Caco-2 (cell line): Measurements from ENCODE around the gene TEX30. TPM values are rescaled to one million over a fixed set of nuclear protein-coding genes. Genes with fewer than 3 reads are reported as not detected.

Experiments used
- BruUV-seq: library from RNA; stranded (reverse); fragments of 400-500 nt; replicated peaks from 2 replicates; lab custom pipeline; 2021; lab: Mats Ljungman, UMichigan
- CTCF ChIA-PET: fragments of 300-600 bp; sonication (Branson Sonifier 250); formaldehyde crosslinking; loops from one replicate; lab custom pipeline; 2022; ENCODE audit warnings: antibody characterized with exemption; lab: Charles Lee
- POLR2A ChIA-PET: fragments of 300-600 bp; sonication (Branson Sonifier 250); formaldehyde crosslinking; loops from one replicate; lab custom pipeline; 2022; ENCODE audit warnings: antibody characterized with exemption; lab: Charles Lee
- DNase-seq, 2 experiments: peaks; one replicate each; pipeline versions ENCODE4 v3.0.0 to v3.0.0-alpha.2; 2020 to 2022
- H3K27me3 ChIP-seq: replicated peaks from 2 replicates; pipeline ENCODE4 v1.6.0; 2011; ENCODE audit warnings: low read length; ENCODE audit not compliant: control insufficient read depth, insufficient read depth
- H3K36me3 ChIP-seq: 2 replicates; pipeline ENCODE4 v1.5.1; 2011; ENCODE audit warnings: low read length; ENCODE audit not compliant: control insufficient read depth, insufficient read depth
- H3K4me1 ChIP-seq: fragments of 250-450 bp; sonication (Bioruptor Pico); 2 replicates; pipeline ENCODE4 v1.5.1; 2020; ENCODE audit warnings: mild to moderate bottlenecking
- H3K4me3 ChIP-seq: 2 replicates; pipeline ENCODE4 v1.5.1; 2011; ENCODE audit warnings: low read depth, mild to moderate bottlenecking, control low read depth, low read length
- H3K9me3 ChIP-seq: fragments of 250-450 bp; sonication (Bioruptor Pico); 2 replicates; pipeline ENCODE4 v1.5.1; 2020; ENCODE audit warnings: mild to moderate bottlenecking, moderate library complexity
- H3K27ac Mint-ChIP-seq: one replicate; pipeline ENCODE4 v1.8.0; 2022; ENCODE audit warnings: mixed read lengths; ENCODE audit not compliant: unreplicated experiment
- H3K27me3 Mint-ChIP-seq: one replicate; pipeline ENCODE4 v1.8.0; 2022; ENCODE audit warnings: mixed read lengths; ENCODE audit not compliant: insufficient read depth, unreplicated experiment
- H3K36me3 Mint-ChIP-seq: one replicate; pipeline ENCODE4 v1.8.0; 2022; ENCODE audit warnings: mild to moderate bottlenecking, mixed read lengths; ENCODE audit not compliant: insufficient read depth, unreplicated experiment
- H3K4me1 Mint-ChIP-seq: one replicate; pipeline ENCODE4 v1.8.0; 2022; ENCODE audit warnings: low read depth, mixed read lengths; ENCODE audit not compliant: unreplicated experiment
- H3K4me3 Mint-ChIP-seq: one replicate; pipeline ENCODE4 v1.8.0; 2022; ENCODE audit warnings: mild to moderate bottlenecking, moderate library complexity, mixed read lengths; ENCODE audit not compliant: unreplicated experiment
- H3K9me3 Mint-ChIP-seq: one replicate; pipeline ENCODE4 v1.8.0; 2022; ENCODE audit warnings: mixed read lengths; ENCODE audit not compliant: unreplicated experiment
- intact Hi-C: fragments of 100-400 bp; cut with micrococcal nuclease; formaldehyde crosslinking; loops from one replicate; pipeline ENCODE4 v1.10.0; 2022; ENCODE audit not compliant: unreplicated experiment
- total RNA-seq: library from RNA; stranded (reverse); gene quantifications from 2 replicates; pipeline ENCODE4 v1.2.3, GENCODE V29; 2022
- TF ChIP-seq, protein P1 (sequence below), 2 experiments: fragments of 200-600 bp in 1 of 2; IDR thresholded peaks; 1 replicate in 1 of 2; 2 replicates in 1 of 2; pipeline versions ENCODE4 v1.5.1 to v1.8.0; 2011 to 2022; ENCODE audit warnings: antibody characterized with exemption in 1 of 2, control low read depth in 1 of 2, inconsistent platforms in 1 of 2, low read depth in 1 of 2, low read length in 1 of 2, mild to moderate bottlenecking in 1 of 2, moderate library complexity in 1 of 2; ENCODE audit not compliant: insufficient read depth in 1 of 2, severe bottlenecking in 1 of 2, unreplicated experiment in 1 of 2

Gene TEX30
- total RNA-seq, 1 experiment from 2014 or later = 30.4 TPM

DNA sequence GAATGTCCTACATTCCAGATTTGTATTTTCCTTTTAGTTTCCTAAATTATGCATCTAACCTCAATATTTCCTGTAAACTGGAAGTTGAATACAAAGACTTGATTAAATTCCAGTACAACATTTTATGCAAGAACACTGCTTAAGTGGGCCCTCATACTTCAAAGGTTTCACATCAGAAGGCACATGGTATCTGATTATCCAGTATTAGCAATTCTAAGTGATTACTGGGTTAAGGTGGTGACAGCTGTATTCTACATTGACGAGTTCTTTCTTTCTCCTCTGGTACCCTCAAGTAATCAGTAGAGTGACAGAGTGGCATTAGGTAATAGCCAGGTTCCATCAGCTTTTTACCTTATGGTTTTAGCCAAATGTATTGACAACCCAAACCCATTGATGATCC is 43.7 kb upstream of the TEX30 start:
- no peaks in the 10 kb centered on the region for H3K27me3 ChIP-seq

DNA sequence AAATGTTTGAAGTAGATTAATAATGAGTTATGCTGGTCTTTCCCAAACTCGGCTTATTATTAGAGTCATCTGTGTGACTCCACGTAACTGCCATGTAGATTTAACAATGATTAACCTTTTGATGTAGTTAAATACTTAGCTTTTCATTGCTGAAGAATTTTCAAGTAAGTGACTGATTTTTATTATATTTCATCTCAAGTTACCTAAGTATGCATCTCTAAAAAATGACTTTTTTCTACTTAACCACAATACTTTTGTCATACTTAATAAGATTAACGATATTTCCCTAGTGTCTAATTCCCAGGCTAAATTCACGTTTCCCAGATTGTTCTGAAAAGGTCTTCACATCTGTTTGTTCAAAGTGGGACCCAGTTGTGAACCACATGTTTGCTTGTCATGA is 43.1 kb upstream of the TEX30 start:
- H3K9me3 ChIP-seq = no peaks in the 10 kb centered on the region
- no peaks in the 10 kb centered on the region for H3K27me3 ChIP-seq
- H3K4me1 Mint-ChIP-seq = peaks cover 16% of the 10 kb centered on the region
- H3K27me3 Mint-ChIP-seq = no peaks in the 10 kb centered on the region
- no TSS peak for BruUV-seq
- no peak overlapping the region for H3K4me3 ChIP-seq
- TF ChIP-seq, protein P1, sequence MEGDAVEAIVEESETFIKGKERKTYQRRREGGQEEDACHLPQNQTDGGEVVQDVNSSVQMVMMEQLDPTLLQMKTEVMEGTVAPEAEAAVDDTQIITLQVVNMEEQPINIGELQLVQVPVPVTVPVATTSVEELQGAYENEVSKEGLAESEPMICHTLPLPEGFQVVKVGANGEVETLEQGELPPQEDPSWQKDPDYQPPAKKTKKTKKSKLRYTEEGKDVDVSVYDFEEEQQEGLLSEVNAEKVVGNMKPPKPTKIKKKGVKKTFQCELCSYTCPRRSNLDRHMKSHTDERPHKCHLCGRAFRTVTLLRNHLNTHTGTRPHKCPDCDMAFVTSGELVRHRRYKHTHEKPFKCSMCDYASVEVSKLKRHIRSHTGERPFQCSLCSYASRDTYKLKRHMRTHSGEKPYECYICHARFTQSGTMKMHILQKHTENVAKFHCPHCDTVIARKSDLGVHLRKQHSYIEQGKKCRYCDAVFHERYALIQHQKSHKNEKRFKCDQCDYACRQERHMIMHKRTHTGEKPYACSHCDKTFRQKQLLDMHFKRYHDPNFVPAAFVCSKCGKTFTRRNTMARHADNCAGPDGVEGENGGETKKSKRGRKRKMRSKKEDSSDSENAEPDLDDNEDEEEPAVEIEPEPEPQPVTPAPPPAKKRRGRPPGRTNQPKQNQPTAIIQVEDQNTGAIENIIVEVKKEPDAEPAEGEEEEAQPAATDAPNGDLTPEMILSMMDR (IDR thresholded peaks at IDR 0.05; ENCODE audit: insufficient read depth in 1 of 2, low read depth in 1 of 2, low read length in 1 of 2, severe bottlenecking in 1 of 2, unreplicated experiment in 1 of 2) = no peak
- H3K36me3 ChIP-seq = no peaks in the 10 kb centered on the region
- no peak overlapping the region for H3K4me3 Mint-ChIP-seq
- intact Hi-C loops = no loop called here
- peaks cover 23% of the 10 kb centered on the region for H3K4me1 ChIP-seq
- DNase-seq = no peak
- no peaks in the 10 kb centered on the region for H3K9me3 Mint-ChIP-seq
- POLR2A ChIA-PET = no interaction called here
- CTCF ChIA-PET = no interaction called here
- no peaks in the 10 kb centered on the region for H3K36me3 Mint-ChIP-seq
- H3K27ac Mint-ChIP-seq = no peak overlapping the region

More for the DNA sequence above, 43.7 kb upstream of the TEX30 start:
- Histone ChIP-seq H3K36me3 (no peaks in the 10 kb centered on the region), H3K4me3 (no peak overlapping the region), H3K9me3 (no peaks in the 10 kb centered on the region), H3K4me1 (peaks cover 23% of the 10 kb centered on the region)
- BruUV-seq = no TSS peak
- no peaks in the 10 kb centered on the region for H3K27me3 Mint-ChIP-seq
- intact Hi-C loops = no loop called here
- H3K9me3 Mint-ChIP-seq = no peaks in the 10 kb centered on the region
- no peak for DNase-seq
- CTCF ChIA-PET = no interaction called here
- H3K4me1 Mint-ChIP-seq = peaks cover 16% of the 10 kb centered on the region
- no peak overlapping the region for H3K27ac Mint-ChIP-seq
- POLR2A ChIA-PET = no interaction called here
- TF ChIP-seq, protein P1 (IDR thresholded peaks at IDR 0.05; ENCODE audit: insufficient read depth in 1 of 2, low read depth in 1 of 2, low read length in 1 of 2, severe bottlenecking in 1 of 2, unreplicated experiment in 1 of 2) = no peak
- no peak overlapping the region for H3K4me3 Mint-ChIP-seq
- no peaks in the 10 kb centered on the region for H3K36me3 Mint-ChIP-seq

DNA sequence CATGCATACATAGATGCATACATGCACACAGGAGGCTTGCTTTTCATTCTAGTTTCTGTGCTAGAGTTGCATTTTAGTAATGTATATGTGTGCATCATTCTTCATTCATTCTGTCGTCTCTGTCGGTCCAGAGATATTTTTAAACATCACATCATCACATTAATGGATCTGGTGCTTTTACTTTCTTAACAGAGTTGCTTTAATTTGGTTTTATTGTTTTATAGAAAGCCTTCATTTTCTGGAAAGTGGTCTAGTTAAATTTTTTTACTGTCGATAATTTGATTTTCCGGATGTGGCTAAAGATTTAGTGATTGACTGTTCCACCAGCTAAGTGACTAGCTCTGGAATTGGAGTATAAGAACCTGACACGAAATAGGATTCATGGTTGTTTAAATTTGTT is 42.2 kb upstream of the TEX30 start:
- BruUV-seq = no TSS peak
- H3K4me1 Mint-ChIP-seq = peaks cover 16% of the 10 kb centered on the region
- TF ChIP-seq, protein P1 (IDR thresholded peaks at IDR 0.05; ENCODE audit: insufficient read depth in 1 of 2, low read depth in 1 of 2, low read length in 1 of 2, severe bottlenecking in 1 of 2, unreplicated experiment in 1 of 2) = no peak
- Histone ChIP-seq H3K36me3 (no peaks in the 10 kb centered on the region), H3K4me1 (peaks cover 23% of the 10 kb centered on the region), H3K9me3 (no peaks in the 10 kb centered on the region), H3K4me3 (no peak overlapping the region), H3K27me3 (no peaks in the 10 kb centered on the region)
- intact Hi-C loops = no loop called here
- no peaks in the 10 kb centered on the region for H3K27me3 Mint-ChIP-seq
- no peak overlapping the region for H3K4me3 Mint-ChIP-seq
- H3K9me3 Mint-ChIP-seq = no peaks in the 10 kb centered on the region
- no peak overlapping the region for H3K27ac Mint-ChIP-seq
- ChIA-PET CTCF (no interaction called here), POLR2A (no interaction called here)
- DNase-seq = no peak
- no peaks in the 10 kb centered on the region for H3K36me3 Mint-ChIP-seq
